Endometrial microvascular endothelial cells (primary cell): ENCODE measurements around the gene SAC3D1. TPM values are rescaled to one million over a fixed set of nuclear protein-coding genes. Genes with fewer than 3 reads are reported as not detected.
"Not testable (repeated sequence)": the region's sequence is repeated elsewhere in the genome, so short reads cannot be mapped to it uniquely, and the experiment has no call there.

Experiments used
- in situ Hi-C: cut with HindIII; loops from 2 replicates; pipeline ENCODE4 v1.10.0; 2017; ENCODE audit warnings: low sequenced_read_pairs, low pct_unique_long_range_greater_than_20kb; ENCODE audit errors: inconsistent ontology term
- total RNA-seq: library from RNA; depleted of rRNA; stranded (reverse); fragments of >200 nt; gene quantifications from one replicate; pipeline ENCODE4 v1.2.3, GENCODE V29; 2015; ENCODE audit errors: inconsistent ontology term

SAC3D1 gene
- total RNA-seq, 1 donor from 2014 or later = 17.8 TPM

- in situ Hi-C loops = no loop called here
Observed at GRCh38 chr11:65021003-65021402, 20.0 kb upstream of the SAC3D1 start.

- in situ Hi-C loops = no loop called here
Observed at GRCh38 chr11:65021509-65021908, 19.5 kb upstream of the SAC3D1 start.

DNA sequence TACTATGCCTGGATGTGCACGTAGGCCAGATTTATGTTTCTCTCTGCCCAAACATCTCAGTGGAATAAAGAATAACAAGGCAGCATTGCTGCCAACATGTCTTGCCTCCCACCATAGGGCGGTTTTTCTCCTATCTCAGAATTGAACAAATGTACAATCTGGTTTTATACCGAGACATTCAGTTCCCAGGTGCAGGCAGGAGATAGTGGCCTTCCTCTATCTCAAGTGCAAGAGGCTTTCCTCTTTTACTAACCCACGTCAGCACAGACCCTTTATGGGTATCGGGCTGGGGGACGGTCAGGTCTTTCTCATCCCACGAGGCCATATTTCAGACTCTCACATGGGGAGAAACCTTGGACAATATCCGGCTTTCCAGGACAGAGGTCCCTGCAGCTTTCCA, 17.5 kb upstream of the SAC3D1 start:
- in situ Hi-C loops = not testable (repeated sequence)

- in situ Hi-C loops = no loop called here
Observed at GRCh38 chr11:65026810-65027209, 14.2 kb upstream of the SAC3D1 start.

- in situ Hi-C loops = no loop called here
Observed at GRCh38 chr11:65027213-65028067, 13.6 kb upstream of the SAC3D1 start, which contains the start of gene SNX15. SNX15 (plus strand) TSS chr11:65027439; CDS start chr11:65027538, 99 bp downstream.

GRCh38 chr11:65032216-65032615, 8.8 kb upstream of the SAC3D1 start:
- in situ Hi-C loops = no loop called here

GRCh38 chr11:65034423-65034822, 6.6 kb upstream of the SAC3D1 start:
- in situ Hi-C loops = no loop called here

DNA sequence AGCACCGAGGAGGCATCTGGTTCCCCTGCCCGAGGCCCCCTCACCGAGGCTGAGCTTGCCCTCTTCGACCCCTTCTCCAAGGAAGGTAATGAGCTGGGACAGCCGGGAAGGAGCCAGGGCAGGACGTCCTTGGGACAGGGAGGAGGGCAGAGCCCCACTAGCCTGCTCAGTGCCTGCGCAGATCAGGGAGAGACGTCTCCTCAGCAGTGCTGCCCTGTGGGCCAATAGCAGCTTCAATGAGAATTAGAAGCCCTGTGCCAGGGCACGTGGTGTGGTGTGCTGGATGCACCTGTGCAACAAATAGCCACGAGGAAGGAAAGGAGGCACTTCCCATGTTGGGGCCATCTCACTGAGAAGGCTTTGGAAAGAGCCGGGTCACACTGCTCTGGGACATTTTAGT, 5.4 kb upstream of the SAC3D1 start:
- in situ Hi-C loops = no loop called here

GRCh38 chr11:65036931-65037330, 4.1 kb upstream of the SAC3D1 start:
- in situ Hi-C loops = no loop called here

DNA sequence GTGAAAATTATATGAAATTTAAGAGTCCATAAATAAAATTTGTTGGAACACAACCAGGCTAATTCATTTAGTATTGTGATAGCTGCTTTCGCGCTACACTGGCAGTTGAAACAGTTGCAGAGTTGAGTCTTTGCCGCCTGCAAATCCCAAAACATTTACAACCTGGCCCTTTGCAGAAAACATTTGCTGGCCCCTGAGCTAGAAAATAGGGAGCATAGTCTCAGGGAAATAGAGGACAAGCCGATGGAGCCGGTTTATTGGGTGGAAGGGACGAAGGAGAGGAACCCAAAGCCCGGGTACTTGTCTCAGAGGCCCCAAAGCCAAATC, 527 bp upstream of the SAC3D1 start:
- in situ Hi-C loops = no loop called here

DNA sequence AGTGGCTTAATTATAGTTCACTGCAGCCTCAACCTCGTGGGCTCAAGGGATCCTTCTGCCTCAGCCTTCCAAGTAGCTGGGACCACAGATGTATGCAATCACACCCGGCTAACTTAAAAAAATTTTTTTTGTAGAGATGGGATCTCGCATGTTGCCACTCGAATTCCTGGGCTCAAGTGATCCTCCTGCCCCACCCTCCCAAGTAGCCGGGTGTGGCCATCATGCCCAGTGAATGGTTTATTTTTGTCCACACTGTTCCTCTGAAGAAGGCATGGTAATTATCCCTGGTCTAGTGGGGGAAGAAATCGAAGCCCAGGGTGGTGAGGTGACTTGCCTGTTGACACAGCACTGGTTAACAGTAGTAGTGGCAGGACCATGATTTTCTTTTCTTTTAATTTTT, 1.9 kb downstream of the SAC3D1 start:
- in situ Hi-C loops = no loop called here

GRCh38 chr11:65043881-65044501, 3.0 kb downstream of the SAC3D1 start:
- in situ Hi-C loops = no loop called here

DNA sequence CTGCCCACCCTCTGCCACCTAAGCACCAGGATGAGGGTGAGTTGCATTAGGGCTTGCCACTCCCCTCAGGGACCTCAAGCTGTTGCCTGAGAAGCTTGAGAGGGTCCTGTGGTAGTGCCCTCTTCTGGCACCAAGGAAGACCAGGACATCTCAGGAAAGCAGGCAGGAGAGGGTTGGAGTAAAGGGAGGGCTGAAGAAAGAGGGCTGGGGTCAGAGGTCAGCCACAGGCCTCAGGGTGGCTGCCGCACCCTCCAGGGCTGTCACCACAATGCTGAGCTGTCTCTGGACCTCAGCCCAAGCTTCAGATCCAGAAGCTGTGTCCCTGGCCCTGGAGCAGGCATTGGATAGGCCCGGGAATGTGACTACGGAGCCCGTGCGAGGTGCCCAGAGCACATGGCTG, 4.1 kb downstream of the SAC3D1 start:
- in situ Hi-C loops = no loop called here

GRCh38 chr11:65045728-65046127, 4.7 kb downstream of the SAC3D1 start:
- in situ Hi-C loops = no loop called here

GRCh38 chr11:65047581-65048422, 6.8 kb downstream of the SAC3D1 start:
- in situ Hi-C loops = no loop called here

DNA sequence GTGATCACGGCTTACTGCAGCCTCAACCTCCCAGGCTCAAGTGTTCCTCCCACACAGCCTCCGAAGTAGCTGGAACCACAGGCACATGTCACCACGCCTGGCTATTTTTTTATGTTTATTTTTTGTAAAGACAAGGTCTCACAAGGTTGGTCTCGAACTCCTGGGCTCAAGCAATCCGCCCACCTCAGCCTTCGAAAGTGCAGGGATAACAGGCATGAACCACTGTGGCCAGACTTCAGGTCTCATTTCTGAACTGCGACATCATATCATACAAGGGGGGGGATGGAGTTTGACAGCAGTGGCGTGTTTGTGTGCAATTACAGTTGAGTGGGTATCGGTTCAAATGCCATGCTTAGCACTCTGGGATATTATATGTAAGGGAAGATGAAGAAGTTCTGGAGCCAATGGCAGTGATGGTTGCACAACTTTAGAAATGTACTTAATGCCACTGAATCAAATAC, 10.4 kb downstream of the SAC3D1 start:
- in situ Hi-C loops = no loop called here

DNA sequence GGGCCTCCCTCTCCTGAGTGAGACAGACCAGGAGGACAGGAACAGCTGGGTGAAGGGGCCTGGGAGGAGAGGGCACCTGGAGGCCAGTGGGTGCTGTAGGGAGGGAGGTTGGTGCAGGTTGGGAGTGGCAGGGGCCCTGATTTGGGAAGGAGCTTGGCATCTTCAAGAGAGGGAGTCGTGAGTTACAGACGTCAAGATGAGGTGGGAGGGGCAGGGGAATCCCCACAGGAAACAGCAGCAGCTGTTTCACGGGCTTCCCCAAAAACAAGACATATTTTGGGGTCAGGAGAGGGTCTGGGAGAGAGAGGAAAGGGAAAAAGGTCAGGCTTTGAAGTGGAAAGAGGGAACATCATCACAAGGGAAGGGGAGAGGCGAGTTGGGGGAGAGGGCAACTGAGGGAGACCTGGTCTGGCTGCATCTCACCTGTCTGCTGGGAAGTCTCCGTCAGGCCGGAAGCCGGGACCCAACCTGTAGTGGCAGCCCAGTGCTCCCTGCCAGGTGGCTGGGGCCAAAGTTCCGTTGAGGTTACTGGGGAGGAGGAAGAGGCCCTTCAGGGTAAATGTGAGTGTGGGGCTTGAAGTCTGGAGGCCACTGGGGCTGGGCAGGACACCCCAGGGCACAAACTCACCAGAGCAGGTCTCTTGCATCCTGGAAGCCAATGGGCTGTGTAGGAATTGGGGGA, 13.0 kb downstream of the SAC3D1 start:
- in situ Hi-C loops = no loop called here

- in situ Hi-C loops = no loop called here
Observed at GRCh38 chr11:65055538-65055937, 14.5 kb downstream of the SAC3D1 start.

GRCh38 chr11:65056999-65057398, 16.0 kb downstream of the SAC3D1 start:
- in situ Hi-C loops = no loop called here
